ENCODE results near the gene SFT2D1. TPM values are rescaled to one million over a fixed set of nuclear protein-coding genes. Genes with fewer than 3 reads are reported as not detected.

SFT2D1 gene
- total and polyA plus RNA-seq, 2 of the 4 experiments (the other 2 are of a cell fraction) = 10.2 to 45.8 TPM

DNA sequence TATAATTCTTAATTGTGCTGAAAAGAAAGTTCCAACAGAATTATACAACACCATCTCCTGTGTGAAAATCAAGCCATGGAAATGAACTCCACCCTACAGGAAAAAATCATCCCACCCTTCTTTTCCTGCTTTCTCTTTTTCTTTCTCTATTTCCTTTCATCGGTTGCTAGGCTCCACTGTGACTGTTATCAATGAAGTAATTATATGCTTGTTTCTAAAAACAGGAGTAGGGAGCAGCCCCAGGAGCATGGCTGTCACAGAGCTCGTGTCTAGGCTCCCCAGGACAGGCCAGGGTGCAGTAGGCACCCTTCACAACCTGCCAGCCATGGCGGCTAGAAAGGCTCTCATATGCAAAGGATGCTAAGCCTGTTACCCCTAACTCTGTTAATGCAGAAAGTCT, 27.4 kb upstream of the SFT2D1 start:
- Histone ChIP-seq H2AK5ac (ENCODE audit: low read depth, low read length) (no peak overlapping the region), H3K56ac (ENCODE audit: extremely low read depth, insufficient read depth, low read length) (no peak overlapping the region), H3K9ac (ENCODE audit: low read depth, low read length) (no peak overlapping the region), H3K9me1 (ENCODE audit: insufficient read depth, low read length) (no peaks in the 10 kb centered on the region), H3K79me1 (ENCODE audit: low read depth in 1 of 2, low read length in 2 of 2) (no peaks in the 10 kb centered on the region), H3K27ac (ENCODE audit: insufficient read depth, low read length) (no peak overlapping the region), H4K5ac (ENCODE audit: low read depth, low read length) (no peak overlapping the region), H2BK120ac (ENCODE audit: low read depth, low read length) (no peak overlapping the region), H4K91ac (ENCODE audit: insufficient read depth, low read depth, low read length) (no peak overlapping the region), H3K4me1 (ENCODE audit: control insufficient read depth, insufficient read depth, low read length) (peaks cover 2% of the 10 kb centered on the region; the same call in 1 of the 2 replicates), H2AFZ (replicated peaks; ENCODE audit: low read length, poor library complexity) (no peak overlapping the region), H3K18ac (ENCODE audit: low read depth, low read length) (no peak overlapping the region), H3K4ac (ENCODE audit: low read depth, low read length) (no peak overlapping the region), H2BK15ac (ENCODE audit: low read depth, low read length) (no peak overlapping the region), H2AK9ac (replicated peaks; ENCODE audit: low read depth, low read length, poor library complexity) (no peak overlapping the region), H3K9me3 (ENCODE audit: control insufficient read depth, insufficient read depth, low read length) (no peaks in the 10 kb centered on the region), H4K20me1 (ENCODE audit: insufficient read depth, low read length) (no peaks in the 10 kb centered on the region), H4K8ac (ENCODE audit: low read depth in 2 of 2, low read length in 2 of 2) (no peak overlapping the region), H2BK5ac (ENCODE audit: low read depth, low read length, poor library complexity, severe bottlenecking) (no peak overlapping the region), H3K4me3 (ENCODE audit: insufficient read depth, low read depth, low read length) (no peak overlapping the region), H3K36me3 (ENCODE audit: control insufficient read depth, insufficient read depth, low read length) (no peaks in the 10 kb centered on the region), H3K14ac (replicated peaks; ENCODE audit: low read depth, low read length) (no peak overlapping the region), H3K4me2 (ENCODE audit: low read depth, low read length) (no peak overlapping the region), H3K27me3 (ENCODE audit: control insufficient read depth, insufficient read depth, low read length) (no peaks in the 10 kb centered on the region), H2BK20ac (ENCODE audit: low read depth, low read length) (no peak overlapping the region), H3K23ac (ENCODE audit: low read depth, low read length) (no peak overlapping the region)
- intact Hi-C loops (cut with micrococcal nuclease) = no loop called here
- ATAC-seq (ENCODE audit: low read depth) (no peak), DNase-seq (no peak)
- WGBS, 2 experiments (ENCODE audit: extremely low coverage in 2 of 2, insufficient read length in 1 of 2) = no CpG with 5 or more reads among the region's 3 CpGs
- dilution Hi-C loops (cut with HindIII; ENCODE audit: low sequenced_read_pairs, unreplicated experiment) = no loop called here
- in situ Hi-C loops (cut with MboI; ENCODE audit: low sequenced_read_pairs) = no loop called here
- ChIA-PET CTCF (no interaction called here), POLR2A (ENCODE audit: unreplicated experiment) (no interaction called here)
- BruUV-seq (replicated peaks) = no TSS peak
- TF ChIP-seq, protein P1, sequence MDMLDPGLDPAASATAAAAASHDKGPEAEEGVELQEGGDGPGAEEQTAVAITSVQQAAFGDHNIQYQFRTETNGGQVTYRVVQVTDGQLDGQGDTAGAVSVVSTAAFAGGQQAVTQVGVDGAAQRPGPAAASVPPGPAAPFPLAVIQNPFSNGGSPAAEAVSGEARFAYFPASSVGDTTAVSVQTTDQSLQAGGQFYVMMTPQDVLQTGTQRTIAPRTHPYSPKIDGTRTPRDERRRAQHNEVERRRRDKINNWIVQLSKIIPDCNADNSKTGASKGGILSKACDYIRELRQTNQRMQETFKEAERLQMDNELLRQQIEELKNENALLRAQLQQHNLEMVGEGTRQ (IDR thresholded peaks at IDR 0.05; ENCODE audit: low read depth, low read length) = no peak
- TF ChIP-seq NFE2L2 (IDR thresholded peaks at IDR 0.05; ENCODE audit: low read depth, low read length) (no peak), RFX5 (IDR thresholded peaks at IDR 0.05; ENCODE audit: low read depth, low read length) (no peak)
